ENCODE measurements around the gene CERS6.

GRCh38 chr2:168611896-168612650 lies 156.0 kb downstream of the CERS6 start:
- TF ChIP-seq EZH2 (IDR thresholded peaks at IDR 0.05; ENCODE audit: low read depth), result no peak
- TF ChIP-seq CTCF (conservative IDR thresholded peaks at IDR 0.05), result no peak
